GM23248 (cell line): ENCODE measurements around the gene NUP98.

Experiments used
- EZH2 ChIP-seq: fragments of 200-600 bp; sonication (generic); IDR thresholded peaks from 2 replicates; pipeline ENCODE4 v1.6.1; 2018; ENCODE audit warnings: antibody characterized with exemption, mild to moderate bottlenecking; ENCODE audit not compliant: insufficient read depth, poor library complexity, severe bottlenecking
- EZH2phosphoT487 ChIP-seq: fragments of 200-600 bp; sonication (generic); IDR thresholded peaks from 2 replicates; pipeline ENCODE4 v1.6.1; 2018; ENCODE audit warnings: antibody characterized with exemption, moderate library complexity, mild to moderate bottlenecking, low read depth; ENCODE audit not compliant: insufficient read depth

GRCh38 chr11:3738241-3738640 lies 59.1 kb downstream of the NUP98 start:
- TF ChIP-seq EZH2phosphoT487, result no peak
- TF ChIP-seq EZH2, result no peak
